Stimulated activated CD4-positive, alpha-beta T cell treated with anti-CD3 and anti-CD28 coated beads, TNF-alpha, amount 100 ng/mL, for 1 hour (primary cell): ENCODE results near the gene OAS2.

Source experiments
- DNase-seq, 3 donors: peaks; one replicate each; pipeline ENCODE4 v3.0.0-alpha.2; 2020; ENCODE audit warnings: low read depth in 3 of 3, low spot score in 1 of 3

OAS2 gene

DNA sequence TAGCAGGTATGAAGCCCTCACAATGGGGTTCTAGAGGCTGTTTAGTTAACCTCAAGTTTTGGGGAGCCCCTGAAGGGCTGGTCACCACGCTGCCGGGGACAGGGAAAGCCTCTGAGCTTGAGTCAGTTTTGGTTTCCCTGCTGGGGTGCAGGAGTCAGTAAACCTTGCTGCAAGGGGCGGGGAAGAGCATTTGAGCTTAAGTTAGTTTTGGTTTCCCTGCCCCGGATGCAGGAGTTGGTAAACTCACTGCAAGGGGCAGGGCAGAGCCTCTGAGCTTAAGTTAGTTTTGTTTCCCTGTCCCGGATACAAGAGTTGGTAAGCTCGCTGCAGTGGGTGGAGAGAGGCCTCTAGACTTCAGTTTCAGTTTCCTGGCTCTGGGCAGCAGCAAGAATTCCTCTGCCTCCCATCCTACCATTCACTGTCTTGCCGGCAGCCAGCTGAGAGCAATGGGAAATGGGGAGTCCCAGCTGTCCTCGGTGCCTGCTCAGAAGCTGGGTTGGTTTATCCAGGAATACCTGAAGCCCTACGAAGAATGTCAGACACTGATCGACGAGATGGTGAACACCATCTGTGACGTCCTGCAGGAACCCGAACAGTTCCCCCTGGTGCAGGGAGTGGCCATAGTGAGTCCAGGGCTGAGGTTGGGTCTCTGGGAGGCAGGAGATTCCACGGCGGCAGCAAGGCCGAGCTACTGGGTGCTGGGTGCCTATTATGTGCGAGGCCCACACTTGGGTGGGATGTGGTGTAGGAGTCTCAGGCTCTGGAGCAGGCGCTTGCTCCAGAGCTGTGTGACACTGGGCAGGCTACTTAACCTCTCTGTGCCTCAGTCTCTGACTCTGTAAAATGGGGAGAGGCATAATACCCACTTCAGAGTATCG lies at the start of gene OAS2:
TSS of gene OAS2 (plus strand) at position 357 of the 878 bp plus-strand sequence. CDS start at position 447, 90 bp downstream.
- DNase-seq, result peak; percentile 46 to 58 (median 50)

GRCh38 chr12:112928978-112929377 lies 49.3 kb upstream of the OAS2 start:
- DNase-seq, result no peak

GRCh38 chr12:112929715-112930114 lies 48.6 kb upstream of the OAS2 start:
- no peak for DNase-seq

- no peak for DNase-seq
These were observed 48.0 kb upstream of the OAS2 start for GRCh38 chr12:112930350-112930749.

GRCh38 chr12:112932485-112933128 lies 45.7 kb upstream of the OAS2 start:
- no peak for DNase-seq

- DNase-seq, result no peak
These were observed 45.2 kb upstream of the OAS2 start for GRCh38 chr12:112933129-112933505.

DNA sequence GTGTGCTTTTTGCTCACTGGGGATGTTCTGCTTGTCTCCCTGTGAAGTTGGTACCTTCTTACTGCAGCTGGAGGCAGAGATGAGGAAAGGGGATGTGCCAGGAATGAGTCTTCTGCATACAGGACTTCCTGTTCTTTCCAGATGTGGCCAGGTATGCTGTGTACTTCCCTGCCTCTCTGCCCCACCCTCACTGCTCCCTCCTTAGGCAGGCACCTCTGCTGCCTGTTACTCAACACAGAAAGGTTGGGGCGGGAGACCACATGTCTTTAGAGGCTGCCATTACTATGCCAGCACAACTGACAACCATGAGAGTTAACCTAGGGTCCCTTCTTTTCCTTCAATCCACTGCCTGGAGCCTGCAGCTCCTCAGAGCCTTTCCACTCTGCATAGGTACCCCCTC lies 42.1 kb upstream of the OAS2 start:
- no peak for DNase-seq

DNA sequence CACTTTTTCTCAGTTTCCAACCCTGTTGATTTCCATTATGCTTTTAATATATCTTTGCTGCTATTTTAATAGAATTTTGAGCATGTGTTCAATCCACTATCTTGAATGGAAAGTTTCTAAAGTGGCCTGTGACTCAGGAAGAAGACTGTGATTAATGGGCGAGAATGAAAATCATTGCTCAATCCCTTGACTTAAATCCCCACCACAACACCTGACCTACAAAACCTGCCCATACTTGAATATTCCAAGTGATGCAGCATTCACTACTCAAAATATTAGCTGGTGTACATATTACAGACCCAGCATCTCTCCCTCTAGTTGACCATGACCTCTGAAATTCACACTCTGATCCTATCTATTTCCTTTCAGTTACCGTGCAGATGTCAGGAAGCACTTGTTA lies 41.4 kb upstream of the OAS2 start:
- DNase-seq, result no peak

DNA sequence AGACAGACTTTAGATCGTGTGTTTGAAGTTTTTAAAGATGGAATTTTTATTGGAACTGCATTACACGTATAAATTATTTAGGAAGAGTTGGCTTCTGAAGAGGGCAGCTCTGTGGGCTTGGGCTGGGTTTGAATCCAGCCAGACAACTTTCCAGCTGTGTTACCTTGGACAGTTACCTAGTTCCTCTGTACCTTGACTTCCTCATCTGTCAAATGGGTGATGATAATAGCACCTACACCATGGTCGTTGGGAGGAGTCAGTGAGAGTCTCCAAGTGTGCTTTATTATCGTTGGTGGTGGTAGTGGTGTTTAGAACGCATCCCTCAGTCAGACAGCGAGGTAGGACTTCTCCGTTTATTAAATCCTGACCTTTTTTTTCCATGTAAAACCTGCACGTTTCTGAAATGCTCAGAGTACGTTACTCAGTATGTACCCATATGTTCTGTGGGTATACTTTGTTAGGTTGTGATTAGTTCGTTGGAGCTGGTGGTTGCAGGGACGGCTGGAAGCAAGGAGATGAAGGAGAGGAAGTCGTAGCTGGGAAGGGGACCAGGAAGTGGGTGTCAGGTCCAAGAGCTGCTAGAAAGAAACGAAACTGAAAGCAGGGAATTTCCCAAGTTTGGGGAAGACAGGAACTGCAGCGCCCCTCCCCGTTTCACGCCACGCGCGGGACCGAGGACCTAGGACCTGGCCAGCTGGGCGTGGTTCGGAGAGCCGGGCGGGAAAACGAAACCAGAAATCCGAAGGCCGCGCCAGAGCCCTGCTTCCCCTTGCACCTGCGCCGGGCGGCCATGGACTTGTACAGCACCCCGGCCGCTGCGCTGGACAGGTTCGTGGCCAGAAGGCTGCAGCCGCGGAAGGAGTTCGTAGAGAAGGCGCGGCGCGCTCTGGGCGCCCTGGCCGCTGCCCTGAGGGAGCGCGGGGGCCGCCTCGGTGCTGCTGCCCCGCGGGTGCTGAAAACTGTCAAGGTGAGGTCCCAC lies 40.3 kb upstream of the OAS2 start, which contains the start of gene OAS3:
TSS of gene OAS3 (plus strand) at position 734 of the 979 bp plus-strand sequence. CDS start at position 791, 57 bp downstream.
- peak; percentile 24 to 36 (median 32) for DNase-seq

DNA sequence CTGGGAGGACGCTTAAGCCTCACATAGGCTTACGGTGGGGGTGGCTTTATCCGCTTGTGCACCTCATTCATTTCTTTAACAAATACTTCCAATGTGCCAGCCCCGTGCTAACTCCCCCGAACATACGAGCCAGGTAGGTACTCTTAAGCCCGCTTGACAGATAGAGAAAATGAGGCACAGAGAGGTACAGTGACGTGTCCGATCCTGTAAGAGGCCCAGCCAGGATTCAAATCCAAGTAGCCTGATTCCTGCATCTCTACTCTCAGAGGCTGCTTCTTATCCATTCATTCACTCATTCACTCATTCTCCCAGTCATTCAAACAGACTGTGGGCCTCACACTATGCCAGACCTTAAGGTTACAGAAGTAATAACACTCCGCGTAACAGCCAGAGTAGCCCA lies 39.6 kb upstream of the OAS2 start:
- no peak for DNase-seq

DNA sequence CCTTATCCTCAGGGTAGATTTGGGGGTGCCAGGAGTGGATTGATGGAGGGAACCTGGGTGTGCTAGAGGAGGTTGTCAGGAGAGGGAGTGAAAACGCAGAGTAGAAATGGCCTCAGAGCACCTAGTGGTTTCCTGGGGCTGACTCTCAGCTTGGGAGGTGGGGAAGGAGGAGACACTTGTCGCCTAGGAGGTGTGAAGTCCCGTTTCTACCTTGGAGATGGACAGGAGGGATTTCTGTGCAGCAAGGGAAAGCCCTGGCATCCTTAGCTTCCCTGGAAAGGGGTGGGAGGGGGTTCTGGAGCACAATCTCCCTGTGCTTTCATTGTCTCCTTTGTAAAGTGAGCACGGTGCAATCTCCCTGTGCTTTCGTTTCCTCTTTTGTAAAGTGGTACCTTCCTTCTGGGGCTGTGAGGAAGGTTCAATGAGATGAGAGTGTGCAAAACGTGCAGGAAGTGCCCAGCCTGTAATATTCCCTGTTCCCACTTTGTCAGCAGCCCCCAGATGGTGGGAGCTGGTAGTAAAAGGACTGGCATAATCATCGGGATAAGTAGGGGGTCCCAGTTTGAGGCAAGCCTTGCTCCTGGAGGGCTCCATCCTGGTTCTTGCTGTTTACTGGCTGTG lies 38.4 kb upstream of the OAS2 start:
- no peak for DNase-seq

DNA sequence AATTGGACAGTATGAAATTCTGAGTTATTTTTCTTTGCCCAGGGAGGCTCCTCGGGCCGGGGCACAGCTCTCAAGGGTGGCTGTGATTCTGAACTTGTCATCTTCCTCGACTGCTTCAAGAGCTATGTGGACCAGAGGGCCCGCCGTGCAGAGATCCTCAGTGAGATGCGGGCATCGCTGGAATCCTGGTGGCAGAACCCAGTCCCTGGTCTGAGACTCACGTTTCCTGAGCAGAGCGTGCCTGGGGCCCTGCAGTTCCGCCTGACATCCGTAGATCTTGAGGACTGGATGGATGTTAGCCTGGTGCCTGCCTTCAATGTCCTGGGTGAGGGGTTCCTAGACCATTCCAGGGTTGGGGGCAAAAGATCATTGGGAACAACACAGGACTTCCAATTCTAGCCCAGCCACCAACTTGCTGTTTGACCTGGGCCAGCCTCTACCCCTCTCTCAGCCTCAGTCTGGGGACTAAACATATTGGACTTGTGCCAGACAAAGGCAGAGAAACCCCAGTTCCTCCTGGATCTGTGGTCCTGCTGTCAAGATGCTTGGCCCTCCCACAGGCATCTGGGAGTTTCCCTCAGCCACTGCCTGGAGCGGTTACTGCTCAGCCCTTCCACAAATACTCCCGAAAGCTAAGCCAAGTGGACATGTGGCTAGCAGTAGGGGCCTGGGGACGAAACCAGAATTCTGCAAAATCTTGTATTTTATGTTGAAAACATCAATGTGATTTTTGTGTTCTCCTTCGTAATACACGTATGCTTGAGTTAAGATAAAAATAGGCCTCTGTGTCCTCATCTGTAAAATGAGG lies 36.6 kb upstream of the OAS2 start:
- no peak for DNase-seq

DNA sequence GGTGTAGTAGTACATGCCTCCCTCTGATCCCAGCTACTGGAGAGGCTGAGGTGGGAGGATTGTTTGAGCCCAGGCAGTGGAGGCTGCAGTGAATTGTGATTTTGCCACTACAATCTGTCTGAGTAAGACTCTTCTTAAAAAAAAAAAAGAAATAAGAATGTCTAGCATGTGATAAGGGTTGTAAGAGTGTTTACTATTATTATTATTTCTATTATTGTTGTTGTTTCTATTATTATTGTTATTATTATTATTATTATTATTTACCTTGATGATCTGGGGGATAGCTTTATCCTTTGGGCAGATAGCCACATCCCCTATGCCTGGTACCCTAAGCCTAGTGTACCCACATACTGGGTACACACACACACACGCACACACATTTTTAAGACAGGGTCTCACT lies 35.7 kb upstream of the OAS2 start:
- DNase-seq, result no peak

DNA sequence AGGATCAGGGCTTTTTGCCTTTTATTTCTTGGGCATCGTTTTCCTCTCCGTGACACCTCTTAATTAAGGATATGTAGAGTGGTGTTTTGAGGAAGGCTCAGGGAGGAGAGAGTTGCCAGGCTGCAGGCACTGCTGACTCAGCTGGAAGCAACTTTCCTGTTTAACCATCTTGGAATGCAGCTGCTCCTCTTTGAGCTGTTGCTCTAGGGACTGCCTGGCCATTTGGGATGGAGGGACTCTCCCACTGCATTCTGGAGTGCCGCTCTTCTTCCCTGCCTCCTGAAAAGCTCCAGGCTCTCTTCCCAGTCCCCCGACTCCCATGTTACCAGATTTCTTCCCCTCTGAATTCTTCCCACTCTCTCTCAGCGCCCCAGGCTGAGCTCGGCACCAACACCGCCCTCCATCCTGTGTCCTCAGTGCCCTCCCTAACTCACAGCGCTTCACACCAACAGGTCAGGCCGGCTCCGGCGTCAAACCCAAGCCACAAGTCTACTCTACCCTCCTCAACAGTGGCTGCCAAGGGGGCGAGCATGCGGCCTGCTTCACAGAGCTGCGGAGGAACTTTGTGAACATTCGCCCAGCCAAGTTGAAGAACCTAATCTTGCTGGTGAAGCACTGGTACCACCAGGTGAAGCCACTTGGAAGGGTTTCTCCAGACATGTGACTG lies 34.2 kb upstream of the OAS2 start:
- no peak for DNase-seq

GRCh38 chr12:112945515-112945914 lies 32.8 kb upstream of the OAS2 start:
- no peak for DNase-seq

DNA sequence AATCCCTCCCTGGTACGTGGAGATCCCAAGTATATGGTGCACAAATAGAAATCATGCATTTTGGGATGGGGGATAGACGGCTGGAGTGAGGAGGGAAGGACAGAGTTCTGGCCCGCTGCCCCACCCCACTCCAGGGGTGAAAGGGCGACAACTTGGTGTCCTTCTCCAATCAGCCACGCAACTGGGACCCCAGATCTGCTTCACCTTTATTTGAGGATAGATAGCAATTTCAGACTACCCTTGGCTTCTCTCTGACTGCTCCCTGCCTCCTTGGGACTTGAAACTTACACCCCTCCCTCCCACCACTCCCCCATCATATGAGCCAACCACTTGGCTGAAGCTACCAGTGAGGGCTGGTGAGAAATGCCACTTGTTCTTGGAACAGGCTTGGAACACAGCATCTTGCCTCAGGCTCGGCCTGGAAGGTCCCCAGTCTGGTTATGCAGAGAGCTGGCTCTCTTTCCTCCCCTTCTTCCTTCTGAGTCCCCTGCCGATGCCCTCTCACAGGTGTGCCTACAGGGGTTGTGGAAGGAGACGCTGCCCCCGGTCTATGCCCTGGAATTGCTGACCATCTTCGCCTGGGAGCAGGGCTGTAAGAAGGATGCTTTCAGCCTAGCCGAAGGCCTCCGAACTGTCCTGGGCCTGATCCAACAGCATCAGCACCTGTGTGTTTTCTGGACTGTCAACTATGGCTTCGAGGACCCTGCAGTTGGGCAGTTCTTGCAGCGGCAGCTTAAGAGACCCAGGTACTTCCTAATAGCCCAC lies 31.9 kb upstream of the OAS2 start:
- DNase-seq, result no peak

DNA sequence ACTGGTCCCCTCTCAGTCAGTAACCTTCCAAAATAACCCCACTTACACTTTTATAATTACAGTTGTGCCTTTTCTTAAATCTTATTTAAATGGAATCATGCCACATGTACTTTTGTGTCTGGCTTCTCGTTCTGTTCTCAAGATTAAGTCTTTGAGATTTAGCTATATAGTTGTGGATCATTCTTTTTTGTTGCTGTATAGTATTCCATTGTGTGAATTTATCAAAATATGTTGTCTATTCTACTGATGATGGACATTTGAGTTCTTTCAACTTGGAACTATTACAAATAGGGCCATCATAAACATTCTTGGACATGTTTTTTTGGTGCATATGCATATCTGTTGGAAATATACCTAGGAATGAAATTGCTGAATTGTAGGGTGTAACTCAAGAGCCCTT lies 31.0 kb upstream of the OAS2 start:
- DNase-seq, result no peak

GRCh38 chr12:112947761-112948160 lies 30.6 kb upstream of the OAS2 start:
- DNase-seq, result no peak

DNA sequence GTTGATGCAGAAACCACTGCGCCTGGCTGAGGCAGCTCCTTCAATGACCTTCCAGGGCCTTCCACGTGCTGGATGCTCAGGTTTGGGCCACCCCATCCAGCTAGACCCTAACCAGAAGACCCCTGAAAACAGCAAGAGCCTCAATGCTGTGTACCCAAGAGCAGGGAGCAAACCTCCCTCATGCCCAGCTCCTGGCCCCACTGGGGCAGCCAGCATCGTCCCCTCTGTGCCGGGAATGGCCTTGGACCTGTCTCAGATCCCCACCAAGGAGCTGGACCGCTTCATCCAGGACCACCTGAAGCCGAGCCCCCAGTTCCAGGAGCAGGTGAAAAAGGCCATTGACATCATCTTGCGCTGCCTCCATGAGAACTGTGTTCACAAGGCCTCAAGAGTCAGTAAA lies 29.5 kb upstream of the OAS2 start:
- no peak for DNase-seq
